ENCODE data around the gene AMIGO3. TPM values are rescaled to one million over a fixed set of nuclear protein-coding genes. Genes with fewer than 3 reads are reported as not detected.

Gene AMIGO3
- total and polyA plus RNA-seq, 3 experiments from 2014 or later: 0.15 to 1.5 (median 0.31) TPM

- no peak for DNase-seq
- no peaks in the 10 kb centered on the region for H3K9me3 Mint-ChIP-seq
- POLR2A ChIA-PET: no interaction called here
These were observed 13.1 kb upstream of the AMIGO3 start for GRCh38 chr3:49732597-49732996.

DNA sequence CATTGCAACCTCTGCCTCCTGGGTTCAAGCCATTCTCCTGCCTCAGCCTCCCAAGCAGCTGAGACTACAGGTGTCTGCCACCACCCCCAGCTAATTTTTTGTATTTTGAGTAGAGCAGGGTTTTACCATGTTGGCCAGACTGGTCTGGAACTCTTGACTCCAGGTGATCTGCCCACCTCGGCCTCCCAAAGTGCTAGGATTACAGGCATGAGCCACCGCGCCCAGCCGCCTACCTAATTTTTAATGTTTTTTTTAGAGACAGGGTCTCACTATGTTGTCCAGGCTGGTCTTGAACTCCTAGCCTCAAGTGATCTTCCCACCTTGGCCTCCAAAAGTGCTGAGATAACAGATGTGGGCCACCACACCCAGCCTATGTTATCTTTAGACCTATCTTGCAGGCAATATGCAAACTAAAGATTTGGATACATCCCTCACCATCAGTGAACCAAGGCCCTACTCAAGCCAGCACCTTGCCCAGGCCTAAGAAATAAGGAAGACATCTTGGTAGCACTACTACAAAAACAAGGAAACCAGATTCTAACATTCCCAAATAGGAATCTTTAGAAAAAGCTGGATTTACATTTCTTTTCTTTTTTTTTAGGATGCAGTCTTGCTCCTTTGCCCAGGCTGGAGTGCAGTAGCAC lies 10.6 kb upstream of the AMIGO3 start:
- H3K4me1 ChIP-seq (ENCODE audit: insufficient read depth, low read length): no peaks in the 10 kb centered on the region
- H3K27ac ChIP-seq (ENCODE audit: low read depth, low read length): no peak overlapping the region
- ChIA-PET CTCF (interaction anchor here (1.2 to 1.6 kb wide), 2 partner anchors 11 to 12 kb away, joined by 4 read pairs; no protein-coding TSS in a partner anchor), POLR2A (no interaction called here)
- peaks cover 0 to 75% (median 5%) of the 10 kb centered on the region in 3 donors for H3K36me3 Mint-ChIP-seq
- peaks cover 0 to 2% of the 10 kb centered on the region in 2 donors for H3K27me3 Mint-ChIP-seq
- no peak overlapping the region for H3K4me3 ChIP-seq (ENCODE audit: low read length)
- H3K36me3 ChIP-seq (ENCODE audit: insufficient read depth, low read length): peaks cover 18% of the 10 kb centered on the region
- no peaks in the 10 kb centered on the region for H3K9me3 ChIP-seq (ENCODE audit: low read length)
- H3K4me3 Mint-ChIP-seq: no peak overlapping the region
- DNase-seq: no peak
- no peaks in the 10 kb centered on the region for H3K27me3 ChIP-seq (ENCODE audit: insufficient read depth, low read length, poor library complexity, severe bottlenecking)
- no peaks in the 10 kb centered on the region for H3K4me1 Mint-ChIP-seq
- H3K9me3 Mint-ChIP-seq: no peaks in the 10 kb centered on the region
- peak overlapping the region in 1 of 8 donors; percentile 29 for H3K27ac Mint-ChIP-seq

More at GRCh38 chr3:49732597-49732996, 13.1 kb upstream of the AMIGO3 start:
- no peak overlapping the region for H3K4me3 Mint-ChIP-seq
- CTCF ChIA-PET: no interaction called here
- peaks cover 25% of the 10 kb centered on the region for H3K36me3 ChIP-seq (ENCODE audit: insufficient read depth, low read length)
- H3K4me3 ChIP-seq (ENCODE audit: low read length): no peak overlapping the region
- no peaks in the 10 kb centered on the region for H3K27me3 ChIP-seq (ENCODE audit: insufficient read depth, low read length, poor library complexity, severe bottlenecking)
- no peaks in the 10 kb centered on the region for H3K4me1 Mint-ChIP-seq
- H3K27ac ChIP-seq (ENCODE audit: low read depth, low read length): no peak overlapping the region
- no peak overlapping the region for H3K27ac Mint-ChIP-seq
- H3K4me1 ChIP-seq (ENCODE audit: insufficient read depth, low read length): no peaks in the 10 kb centered on the region
- no peaks in the 10 kb centered on the region for H3K9me3 ChIP-seq (ENCODE audit: low read length)
- H3K36me3 Mint-ChIP-seq: peaks cover 3 to 78% (median 10%) of the 10 kb centered on the region in 3 donors
- H3K27me3 Mint-ChIP-seq: peaks cover 0 to 2% of the 10 kb centered on the region in 2 donors

GRCh38 chr3:49727924-49728361 lies 8.5 kb upstream of the AMIGO3 start:
- H3K4me1 ChIP-seq (ENCODE audit: insufficient read depth, low read length): peaks cover 13% of the 10 kb centered on the region
- no peaks in the 10 kb centered on the region for H3K27me3 ChIP-seq (ENCODE audit: insufficient read depth, low read length, poor library complexity, severe bottlenecking)
- CTCF ChIA-PET: interaction anchor here (0.7 kb wide), 1 partner anchor 9 kb away, joined by 3 read pairs; no protein-coding TSS in a partner anchor
- no peak overlapping the region for H3K27ac ChIP-seq (ENCODE audit: low read depth, low read length)
- peaks cover 0 to 66% (median 5%) of the 10 kb centered on the region in 3 donors for H3K36me3 Mint-ChIP-seq
- DNase-seq: no peak
- no peak overlapping the region for H3K4me3 ChIP-seq (ENCODE audit: low read length)
- peaks cover 8 to 15% (median 12%) of the 10 kb centered on the region in 3 donors for H3K4me1 Mint-ChIP-seq
- H3K9me3 ChIP-seq (ENCODE audit: low read length): no peaks in the 10 kb centered on the region
- H3K27me3 Mint-ChIP-seq: peaks cover 0 to 4% of the 10 kb centered on the region in 2 donors
- peaks cover 16% of the 10 kb centered on the region for H3K36me3 ChIP-seq (ENCODE audit: insufficient read depth, low read length)
- POLR2A ChIA-PET: no interaction called here
- H3K27ac Mint-ChIP-seq: peak overlapping the region in 1 of 8 donors; percentile 85
- H3K9me3 Mint-ChIP-seq: no peaks in the 10 kb centered on the region
- H3K4me3 Mint-ChIP-seq: no peak overlapping the region

GRCh38 chr3:49727154-49727923 lies 7.9 kb upstream of the AMIGO3 start:
- H3K4me3 ChIP-seq (ENCODE audit: low read length): no peak overlapping the region
- Mint-ChIP-seq H3K9me3 (no peaks in the 10 kb centered on the region), H3K27ac (peak overlapping the region in 1 of 8 donors; percentile 85), H3K27me3 (peaks cover 0 to 4% of the 10 kb centered on the region in 2 donors), H3K4me1 (peaks cover 12 to 21% (median 18%) of the 10 kb centered on the region in 3 donors), H3K4me3 (no peak overlapping the region), H3K36me3 (peaks cover 0 to 65% (median 5%) of the 10 kb centered on the region in 3 donors)
- peaks cover 19% of the 10 kb centered on the region for H3K4me1 ChIP-seq (ENCODE audit: insufficient read depth, low read length)
- CTCF ChIA-PET: no interaction called here
- peaks cover 10% of the 10 kb centered on the region for H3K36me3 ChIP-seq (ENCODE audit: insufficient read depth, low read length)
- POLR2A ChIA-PET: no interaction called here
- no peak overlapping the region for H3K27ac ChIP-seq (ENCODE audit: low read depth, low read length)
- H3K27me3 ChIP-seq (ENCODE audit: insufficient read depth, low read length, poor library complexity, severe bottlenecking): no peaks in the 10 kb centered on the region
- no peaks in the 10 kb centered on the region for H3K9me3 ChIP-seq (ENCODE audit: low read length)
- DNase-seq: no peak

DNA sequence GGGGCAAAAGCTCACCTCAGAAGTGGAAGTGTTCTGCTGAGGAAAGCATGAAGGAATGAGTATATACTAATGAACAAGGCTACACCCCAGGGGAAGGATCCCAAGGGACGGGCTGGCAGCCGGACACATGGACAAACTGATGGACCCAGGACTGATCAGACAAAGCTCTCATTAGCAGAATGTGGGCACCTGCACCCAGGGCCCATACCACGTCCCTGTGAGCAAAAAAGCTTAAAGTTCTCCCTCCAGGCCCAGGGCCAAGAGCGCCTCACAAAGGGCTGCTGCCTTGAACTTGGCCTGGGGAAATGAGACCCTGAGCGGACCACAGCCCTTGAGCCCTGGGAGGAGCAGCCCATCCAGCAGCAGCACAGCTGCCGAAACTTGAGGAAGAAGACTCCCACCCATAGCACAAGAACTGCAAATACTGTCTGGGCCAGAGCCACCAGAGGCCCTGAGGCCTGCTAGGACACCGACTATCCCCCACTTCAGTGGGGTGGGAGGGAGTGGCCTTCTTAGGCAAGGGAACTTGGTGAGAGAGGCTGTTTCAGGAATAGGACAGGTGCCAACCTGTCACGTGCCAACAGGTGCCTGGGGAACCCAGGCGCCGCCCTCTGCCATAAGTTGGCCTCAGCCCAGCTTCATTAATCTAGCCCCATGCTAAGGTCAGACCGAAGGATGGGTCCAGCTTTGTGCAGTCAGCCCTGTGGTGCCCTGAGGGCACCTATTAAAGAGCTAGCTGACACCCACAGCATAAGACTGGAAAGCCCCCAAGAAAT lies 6.6 kb upstream of the AMIGO3 start:
- POLR2A ChIA-PET: interaction anchor here (0.6 kb wide), 1 partner anchor 1012 kb away, joined by 4 read pairs; no protein-coding TSS in a partner anchor
- no peak for DNase-seq
- H3K4me3 ChIP-seq (ENCODE audit: low read length): no peak overlapping the region
- Mint-ChIP-seq H3K27me3 (peaks cover 0 to 4% of the 10 kb centered on the region in 2 donors), H3K27ac (peak overlapping the region in 4 of 8 donors; percentile 29 to 98 (median 73)), H3K9me3 (no peaks in the 10 kb centered on the region), H3K36me3 (peaks cover 0 to 63% (median 1%) of the 10 kb centered on the region in 3 donors), H3K4me3 (peak overlapping the region in 1 of 7 donors; percentile 58), H3K4me1 (peaks cover 14 to 26% (median 18%) of the 10 kb centered on the region in 3 donors)
- no peak overlapping the region for H3K27ac ChIP-seq (ENCODE audit: low read depth, low read length)
- H3K4me1 ChIP-seq (ENCODE audit: insufficient read depth, low read length): peaks cover 21% of the 10 kb centered on the region
- CTCF ChIA-PET: no interaction called here
- no peaks in the 10 kb centered on the region for H3K9me3 ChIP-seq (ENCODE audit: low read length)
- no peaks in the 10 kb centered on the region for H3K27me3 ChIP-seq (ENCODE audit: insufficient read depth, low read length, poor library complexity, severe bottlenecking)
- peaks cover under 1% of the 10 kb centered on the region for H3K36me3 ChIP-seq (ENCODE audit: insufficient read depth, low read length)

DNA sequence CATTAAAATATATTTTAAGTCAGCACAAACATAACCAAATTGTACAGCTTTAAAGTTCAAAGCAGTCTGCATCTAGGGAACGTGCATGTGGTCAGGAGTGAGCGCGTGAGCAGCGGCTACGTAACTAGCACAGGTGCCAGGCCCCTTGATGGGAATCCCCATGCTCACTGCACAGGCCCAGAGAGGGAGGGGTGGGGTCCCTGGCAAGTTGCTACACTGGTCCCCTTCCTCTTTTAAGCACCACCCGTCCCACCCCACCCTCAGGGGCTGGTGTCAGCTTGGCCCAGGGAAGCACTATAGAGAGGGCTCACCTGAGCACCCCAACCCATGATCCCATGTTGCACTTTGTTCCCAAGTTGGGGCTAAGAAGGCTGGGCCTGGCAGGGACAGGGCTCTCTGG lies 5.1 kb upstream of the AMIGO3 start:
- H3K36me3 Mint-ChIP-seq: peaks cover 0 to 62% (median 0%) of the 10 kb centered on the region in 3 donors
- H3K9me3 Mint-ChIP-seq: no peaks in the 10 kb centered on the region
- H3K4me3 ChIP-seq (ENCODE audit: low read length): peak overlapping the region; percentile 99
- CTCF ChIA-PET: interaction anchor here (0.7 to 1.3 kb wide), 4 partner anchors 21 to 184 kb away, joined by 3 read pairs; no protein-coding TSS in a partner anchor
- POLR2A ChIA-PET: interaction anchor here (0.6 kb wide), 1 partner anchor 44 kb away, joined by 3 read pairs; no protein-coding TSS in a partner anchor
- H3K27ac Mint-ChIP-seq: peak overlapping the region; percentile 88 to 99 (median 98)
- H3K9me3 ChIP-seq (ENCODE audit: low read length): no peaks in the 10 kb centered on the region
- peaks cover 22 to 41% (median 29%) of the 10 kb centered on the region in 3 donors for H3K4me1 Mint-ChIP-seq
- peak overlapping the region; percentile 97 for H3K27ac ChIP-seq (ENCODE audit: low read depth, low read length)
- H3K36me3 ChIP-seq (ENCODE audit: insufficient read depth, low read length): no peaks in the 10 kb centered on the region
- peaks cover 21% of the 10 kb centered on the region for H3K4me1 ChIP-seq (ENCODE audit: insufficient read depth, low read length)
- DNase-seq: peak in 4 of 5 donors; percentile 30 to 69 (median 36)
- peaks cover 0 to 4% of the 10 kb centered on the region in 2 donors for H3K27me3 Mint-ChIP-seq
- no peaks in the 10 kb centered on the region for H3K27me3 ChIP-seq (ENCODE audit: insufficient read depth, low read length, poor library complexity, severe bottlenecking)
- H3K4me3 Mint-ChIP-seq: peak overlapping the region; percentile 91 to 96 (median 95)

DNA sequence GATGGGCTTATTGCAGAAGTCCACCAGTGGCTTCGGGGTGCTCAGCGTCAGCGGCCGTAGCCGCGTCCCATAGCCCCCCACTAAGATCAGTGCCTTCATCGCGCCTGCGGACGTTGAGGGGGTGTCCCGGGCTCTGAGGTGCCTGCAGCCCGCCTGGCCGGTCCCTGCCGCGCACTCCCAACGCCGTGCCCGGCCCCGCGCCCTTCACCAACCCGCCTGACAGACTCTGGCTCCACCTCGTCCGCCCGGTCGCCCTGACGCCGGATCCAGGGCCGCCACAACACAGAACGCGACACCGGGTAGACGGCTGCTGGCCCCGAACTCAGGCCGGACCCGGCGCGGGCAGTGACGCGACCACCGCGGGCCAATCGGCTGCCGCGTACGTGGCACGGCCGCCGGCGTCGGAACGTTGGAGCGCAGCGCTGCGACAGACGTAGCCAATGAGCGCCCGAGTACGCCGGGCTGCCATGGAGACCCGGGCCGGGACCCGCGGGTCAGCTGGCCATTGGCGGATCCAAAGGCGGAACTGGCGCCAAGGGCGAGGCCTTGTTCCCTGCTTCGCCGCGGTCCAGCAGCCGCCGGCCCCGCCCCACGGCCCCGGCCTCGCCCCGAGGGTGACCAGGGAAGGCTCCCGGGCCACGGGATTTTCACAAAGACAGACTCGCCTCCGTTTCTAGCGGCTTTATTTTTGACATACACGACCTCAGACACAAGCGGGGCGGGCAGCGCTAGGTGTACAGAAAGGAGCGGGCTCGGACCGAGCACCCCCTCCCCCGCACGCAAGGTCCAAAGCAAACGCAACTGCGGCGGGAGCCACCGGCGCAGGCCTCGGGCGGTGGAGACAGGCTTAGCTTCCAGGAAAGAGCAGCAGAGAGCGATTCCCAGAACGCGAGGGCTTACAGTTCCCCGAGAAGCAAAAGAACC lies 4.4 kb upstream of the AMIGO3 start, which contains the start of gene GMPPB:
GMPPB (minus strand) TSS at position 324 of the 924 bp plus-strand sequence; CDS start at position 99, 225 bp downstream.
- Mint-ChIP-seq H3K4me3 (peak within 1 kb of the TSS; percentile 91 to 96 (median 95)), H3K27ac (peak within 1 kb of the TSS; percentile 92 to 99 (median 98)), H3K4me1 (peaks cover 25 to 47% (median 36%) of the 10 kb centered on the region in 3 donors), H3K9me3 (no peaks in the 10 kb centered on the region), H3K36me3 (peaks cover 0 to 64% (median 0%) of the 10 kb centered on the region in 3 donors), H3K27me3 (peaks cover 0 to 2% of the 10 kb centered on the region in 2 donors)
- H3K27ac ChIP-seq (ENCODE audit: low read depth, low read length): peak within 1 kb of the TSS; percentile 97
- POLR2A ChIA-PET: interaction anchor here (0.6 kb wide), 1 partner anchor 45 kb away, joined by 3 read pairs; no protein-coding TSS in a partner anchor
- H3K36me3 ChIP-seq (ENCODE audit: insufficient read depth, low read length): no peaks in the 10 kb centered on the region
- peak within 1 kb of the TSS; percentile 99 for H3K4me3 ChIP-seq (ENCODE audit: low read length)
- CTCF ChIA-PET: interaction anchor here (0.7 to 1.3 kb wide), 5 partner anchors 21 to 184 kb away, joined by 3 read pairs; no protein-coding TSS in a partner anchor
- no peaks in the 10 kb centered on the region for H3K9me3 ChIP-seq (ENCODE audit: low read length)
- H3K27me3 ChIP-seq (ENCODE audit: insufficient read depth, low read length, poor library complexity, severe bottlenecking): no peaks in the 10 kb centered on the region
- peaks cover 21% of the 10 kb centered on the region for H3K4me1 ChIP-seq (ENCODE audit: insufficient read depth, low read length)
- DNase-seq: peak; percentile 88 to 92 (median 90)
